Right lobe of liver (tissue), 4 donors: Measurements from ENCODE around the gene MARK2.

Experiments
- POLR2A ChIP-seq: fragments of 450-650 bp; IDR thresholded peaks from one replicate; pipeline ENCODE4 v1.6.1; 2017; ENCODE audit warnings: antibody characterized with exemption, mild to moderate bottlenecking
- TF ChIP-seq, protein P1 (sequence below), 4 donors: fragments of 200-600 bp in 3 of 4; fragments of 450-650 bp in 1 of 4; IDR thresholded peaks; one replicate each; pipeline versions ENCODE4 v1.5.1 to v1.8.0; 2016 to 2022; ENCODE audit warnings: antibody characterized with exemption in 4 of 4, mild to moderate bottlenecking in 2 of 4
- donor health status: DM: no; HTN: no; CAD: no.
- donor health status: DM: no; HTN: no; CAD: no.
- donor health status: DM: no; HTN: yes; CAD: no.

GRCh38 chr11:63880403-63880790, 41.5 kb downstream of the MARK2 start:
- TF ChIP-seq, protein P1, sequence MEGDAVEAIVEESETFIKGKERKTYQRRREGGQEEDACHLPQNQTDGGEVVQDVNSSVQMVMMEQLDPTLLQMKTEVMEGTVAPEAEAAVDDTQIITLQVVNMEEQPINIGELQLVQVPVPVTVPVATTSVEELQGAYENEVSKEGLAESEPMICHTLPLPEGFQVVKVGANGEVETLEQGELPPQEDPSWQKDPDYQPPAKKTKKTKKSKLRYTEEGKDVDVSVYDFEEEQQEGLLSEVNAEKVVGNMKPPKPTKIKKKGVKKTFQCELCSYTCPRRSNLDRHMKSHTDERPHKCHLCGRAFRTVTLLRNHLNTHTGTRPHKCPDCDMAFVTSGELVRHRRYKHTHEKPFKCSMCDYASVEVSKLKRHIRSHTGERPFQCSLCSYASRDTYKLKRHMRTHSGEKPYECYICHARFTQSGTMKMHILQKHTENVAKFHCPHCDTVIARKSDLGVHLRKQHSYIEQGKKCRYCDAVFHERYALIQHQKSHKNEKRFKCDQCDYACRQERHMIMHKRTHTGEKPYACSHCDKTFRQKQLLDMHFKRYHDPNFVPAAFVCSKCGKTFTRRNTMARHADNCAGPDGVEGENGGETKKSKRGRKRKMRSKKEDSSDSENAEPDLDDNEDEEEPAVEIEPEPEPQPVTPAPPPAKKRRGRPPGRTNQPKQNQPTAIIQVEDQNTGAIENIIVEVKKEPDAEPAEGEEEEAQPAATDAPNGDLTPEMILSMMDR (IDR thresholded peaks at IDR 0.05), result no peak
- no peak for TF ChIP-seq POLR2A
